ENCODE results near the gene PAX5.

- TF ChIP-seq YY1 (tag by site-specific recombination; IDR thresholded peaks at IDR 0.05) (no peak), REST (tag by site-specific recombination; IDR thresholded peaks at IDR 0.05) (no peak)
These were observed 7.0 kb downstream of the PAX5 start for GRCh38 chr9:37026931-37027581.

Data from HEK293 (cell line).